Gastroesophageal sphincter (tissue), 4 donors: ENCODE data around the gene BOLA1. TPM values are rescaled to one million over a fixed set of nuclear protein-coding genes. Genes with fewer than 3 reads are reported as not detected.

Source experiments
- ATAC-seq: fragments of 150-250 bp; one replicate; pipeline ENCODE4 v1.9.1; 2016; ENCODE audit warnings: mild to moderate bottlenecking, moderate library complexity
- H3K27ac ChIP-seq, 4 donors: fragments of 200-600 bp; sonication (generic) in 3 of 4; 1 replicate in 3 of 4; 2 replicates in 1 of 4; pipeline ENCODE4 v1.5.1; 2016 to 2019
- H3K27me3 ChIP-seq: fragments of 200-600 bp; sonication (generic); one replicate; pipeline ENCODE4 v1.5.1; 2019
- H3K36me3 ChIP-seq, 2 donors: fragments of 200-600 bp; sonication (generic); one replicate each; pipeline ENCODE4 v1.5.1; 2019; ENCODE audit warnings: control low read depth in 1 of 2
- H3K4me1 ChIP-seq, 3 donors: fragments of 200-600 bp; sonication (generic); 1 replicate in 2 of 3; 2 replicates in 1 of 3; pipeline ENCODE4 v1.5.1; 2016 to 2019; ENCODE audit warnings: control low read depth in 2 of 3
- H3K4me3 ChIP-seq, 2 donors: fragments of 200-600 bp; sonication (generic); one replicate each; pipeline ENCODE4 v1.5.1; 2019; ENCODE audit warnings: mild to moderate bottlenecking in 1 of 2, moderate library complexity in 1 of 2
- H3K9me3 ChIP-seq, 3 donors: fragments of 200-600 bp; sonication (generic); one replicate each; pipeline ENCODE4 v1.5.1; 2017 to 2019; ENCODE audit warnings: control low read depth in 2 of 3
- CTCF ChIP-seq, 4 experiments: fragments of 200-600 bp in 2 of 4; fragments of 450-650 bp in 2 of 4; sonication (generic) in 1 of 4; IDR thresholded peaks; one replicate each; pipeline ENCODE4 v1.5.1; 2017 to 2019; ENCODE audit warnings: antibody characterized with exemption in 4 of 4, mild to moderate bottlenecking in 2 of 4, moderate library complexity in 2 of 4
- EP300 ChIP-seq: sonication (generic); formaldehyde crosslinking; IDR thresholded peaks from one replicate; pipeline ENCODE4 v1.6.1; 2017; ENCODE audit warnings: antibody characterized with exemption, mild to moderate bottlenecking
- POLR2A ChIP-seq, 2 donors: fragments of 450-650 bp; IDR thresholded peaks; one replicate each; pipeline ENCODE4 v1.6.1; 2017; ENCODE audit warnings: antibody characterized with exemption in 2 of 2, mild to moderate bottlenecking in 2 of 2, moderate library complexity in 1 of 2
- POLR2AphosphoS5 ChIP-seq: sonication (generic); formaldehyde crosslinking; IDR thresholded peaks from one replicate; pipeline ENCODE4 v1.6.1; 2017; ENCODE audit warnings: antibody characterized with exemption
- WGBS, 2 donors: methylation state at CpG; one replicate each; pipeline ENCODE4 v1.1.5; 2018; ENCODE audit warnings: low coverage in 1 of 2; 5-methylcytosine and 5-hydroxymethylcytosine counted together
- total RNA-seq, 4 donors: library from RNA; depleted of rRNA; stranded (reverse); fragments of >200 nt; gene quantifications; one replicate each; pipeline ENCODE4 v1.1.0, GENCODE V29; 2016

The BOLA1 gene
- total RNA-seq, 4 donors from 2014 or later: 23.9 to 46.2 (median 30.5) TPM

GRCh38 chr1:149929856-149930255 lies 30.5 kb downstream of the BOLA1 start:
- Histone ChIP-seq H3K36me3 (peaks cover 4 to 65% of the 10 kb centered on the region in 2 donors), H3K9me3 (no peaks in the 10 kb centered on the region), H3K27me3 (no peaks in the 10 kb centered on the region), H3K27ac (peak overlapping the region in 3 of 4 donors; percentile 38 to 96 (median 92)), H3K4me3 (no peak overlapping the region), H3K4me1 (peaks cover 3 to 40% (median 18%) of the 10 kb centered on the region in 3 donors)
- 73 to 92% methylated on average over 2 of the region's 2 CpGs for WGBS, 2 donors
- TF ChIP-seq POLR2A (IDR thresholded peaks at IDR 0.05) (no peak), EP300 (no peak), CTCF (IDR thresholded peaks at IDR 0.05) (no peak), POLR2AphosphoS5 (no peak)
- no peak for ATAC-seq

GRCh38 chr1:149931212-149931790 lies 31.9 kb downstream of the BOLA1 start:
- TF ChIP-seq CTCF (IDR thresholded peaks at IDR 0.05) (no peak), POLR2A (IDR thresholded peaks at IDR 0.05) (no peak), EP300 (no peak), POLR2AphosphoS5 (no peak)
- H3K36me3 ChIP-seq: peaks cover 0 to 51% of the 10 kb centered on the region in 2 donors
- no peak overlapping the region for H3K4me3 ChIP-seq

GRCh38 chr1:149932474-149932873 lies 33.1 kb downstream of the BOLA1 start:
- H3K27ac ChIP-seq: no peak overlapping the region
- peaks cover 0 to 40% (median 12%) of the 10 kb centered on the region in 3 donors for H3K4me1 ChIP-seq
- peaks cover 0 to 45% of the 10 kb centered on the region in 2 donors for H3K36me3 ChIP-seq
- ATAC-seq: no peak
- H3K4me3 ChIP-seq: no peak overlapping the region
- no peak for TF ChIP-seq POLR2AphosphoS5
- TF ChIP-seq EP300: no peak
- 90 to 94% methylated on average over 2 to 8 of the region's 8 CpGs for WGBS, 2 donors
- no peaks in the 10 kb centered on the region for H3K9me3 ChIP-seq
- H3K27me3 ChIP-seq: no peaks in the 10 kb centered on the region

More at GRCh38 chr1:149931212-149931790, 31.9 kb downstream of the BOLA1 start:
- 74% methylated on average over 4 of the region's 13 CpGs; no CpG with 5 or more reads in 1 of the 2 donors for WGBS, 2 donors
- peak overlapping the region in 1 of 4 donors; percentile 9 for H3K27ac ChIP-seq
- peaks cover 0 to 40% (median 16%) of the 10 kb centered on the region in 3 donors for H3K4me1 ChIP-seq
- H3K9me3 ChIP-seq: no peaks in the 10 kb centered on the region
- no peak for ATAC-seq
- no peaks in the 10 kb centered on the region for H3K27me3 ChIP-seq

- H3K4me1 ChIP-seq: peaks cover 0 to 46% (median 17%) of the 10 kb centered on the region in 3 donors
- H3K36me3 ChIP-seq: peaks cover 0 to 45% of the 10 kb centered on the region in 2 donors
- H3K27ac ChIP-seq: peak overlapping the region in 1 of 4 donors; percentile 26
- H3K9me3 ChIP-seq: no peaks in the 10 kb centered on the region
- TF ChIP-seq POLR2AphosphoS5 (no peak), CTCF (IDR thresholded peaks at IDR 0.05) (no peak), EP300 (no peak), POLR2A (IDR thresholded peaks at IDR 0.05) (no peak)
- H3K4me3 ChIP-seq: no peak overlapping the region
- WGBS, 2 donors: 95 to 100% methylated on average over 1 to 4 of the region's 4 CpGs
- no peak for ATAC-seq
- H3K27me3 ChIP-seq: no peaks in the 10 kb centered on the region
Observed at GRCh38 chr1:149933208-149933607, 33.8 kb downstream of the BOLA1 start.

- TF ChIP-seq EP300 (no peak), POLR2A (IDR thresholded peaks at IDR 0.05) (no peak), POLR2AphosphoS5 (no peak)
- peaks cover under 1 to 50% (median 14%) of the 10 kb centered on the region in 3 donors for H3K4me1 ChIP-seq
- H3K27me3 ChIP-seq: no peaks in the 10 kb centered on the region
- peak overlapping the region in 2 of 4 donors; percentile 81 to 87 for H3K27ac ChIP-seq
- peaks cover 0 to 42% of the 10 kb centered on the region in 2 donors for H3K36me3 ChIP-seq
- 61% methylated on average over 2 of the region's 2 CpGs; no CpG with 5 or more reads in 1 of the 2 donors for WGBS, 2 donors
- no peak for ATAC-seq
- no peaks in the 10 kb centered on the region for H3K9me3 ChIP-seq
- no peak overlapping the region for H3K4me3 ChIP-seq
Observed at GRCh38 chr1:149934356-149934755, 35.0 kb downstream of the BOLA1 start.
